ENCODE measurements around the gene KRT80. TPM values are rescaled to one million over a fixed set of nuclear protein-coding genes. Genes with fewer than 3 reads are reported as not detected.

KRT80 gene
- polyA plus RNA-seq, 2 of the 4 experiments (the other 2 are of a cell fraction) = 38.3 to 63.1 TPM

- ChIA-PET POLR2A (interaction anchor here (1.5 to 1.9 kb wide), 4 partner anchors 104 to 735 kb away, joined by 4 to 6 read pairs (median 4); no protein-coding TSS in a partner anchor), CTCF (interaction anchor here (0.8 to 19.3 kb wide), 46 partner anchors 9 to 851 kb away, joined by 3 to 833 read pairs (median 6); partner anchors contain the start of gene KRT71)
- Histone ChIP-seq H3K27ac (peak overlapping the region; percentile 100), H3K4me1 (peaks cover 69% of the 10 kb centered on the region), H3K9me3 (no peaks in the 10 kb centered on the region), H3K4me2 (peak overlapping the region; percentile 76), H3K4me3 (no peak overlapping the region)
- TF ChIP-seq GATA3 (IDR thresholded peaks at IDR 0.05; ENCODE audit: borderline replicate concordance) (no peak), POLR2A (IDR thresholded peaks at IDR 0.05; ENCODE audit: low read length) (no peak), FOXS1 (CRISPR knock-in tag; IDR thresholded peaks at IDR 0.05) (0 out of 2 replicates have a peak, but pooled peaks have one; percentile 59), REST (IDR thresholded peaks at IDR 0.05) (no peak), TFCP2L1 (CRISPR knock-in tag; IDR thresholded peaks at IDR 0.05) (no peak), EP300 (IDR thresholded peaks at IDR 0.05) (no peak), HOXB13 (CRISPR knock-in tag; IDR thresholded peaks at IDR 0.05; ENCODE audit: low read depth) (peak; percentile 79), ZC3H11A (IDR thresholded peaks at IDR 0.05) (no peak), RCOR1 (IDR thresholded peaks at IDR 0.05; ENCODE audit: low read depth, low read length) (no peak), FOSB (CRISPR knock-in tag; IDR thresholded peaks at IDR 0.05) (0 out of 2 replicates have a peak, but pooled peaks have one; percentile 31), ELK1 (IDR thresholded peaks at IDR 0.05; ENCODE audit: low read depth, low read length) (no peak), SMC3 (IDR thresholded peaks at IDR 0.05) (no peak), FOSL2 (IDR thresholded peaks at IDR 0.05) (no peak), FOSL2 (CRISPR knock-in tag; IDR thresholded peaks at IDR 0.05) (no peak), HEYL (CRISPR knock-in tag; IDR thresholded peaks at IDR 0.05) (0 out of 2 replicates have a peak, but pooled peaks have one; percentile 32), MAX (IDR thresholded peaks at IDR 0.05) (no peak), ATOH8 (CRISPR knock-in tag; IDR thresholded peaks at IDR 0.05; ENCODE audit: low read depth) (peak; percentile 59), ZNF302 (CRISPR knock-in tag; IDR thresholded peaks at IDR 0.05) (peak; percentile 18; the same call in 1 of the 2 replicates), EHMT2 (IDR thresholded peaks at IDR 0.05; ENCODE audit: low read depth) (no peak), HOXB5 (CRISPR knock-in tag; IDR thresholded peaks at IDR 0.05) (no peak; the same call in 1 of the 2 replicates), PBX3 (IDR thresholded peaks at IDR 0.05) (no peak), BCL3 (IDR thresholded peaks at IDR 0.05) (no peak), RFX5 (IDR thresholded peaks at IDR 0.05) (no peak)
- no peak for FAIRE-seq
- peak in 1 of 2 experiments; percentile 44 for DNase-seq (ENCODE audit: low read depth in 1 of 2, low spot score in 1 of 2)
- WGBS (ENCODE audit: missing lambda C conversion rate) = 78% methylated on average over 16 of the region's 16 CpGs
- ATAC-seq = no peak
Observed at GRCh38 chr12:52144512-52145227, 47.1 kb downstream of the KRT80 start.
